ENCODE measurements around the gene SET.
"Not testable (repeated sequence)": the region's sequence is repeated elsewhere in the genome, so short reads cannot be mapped to it uniquely, and the experiment has no call there.

Gene SET

DNA sequence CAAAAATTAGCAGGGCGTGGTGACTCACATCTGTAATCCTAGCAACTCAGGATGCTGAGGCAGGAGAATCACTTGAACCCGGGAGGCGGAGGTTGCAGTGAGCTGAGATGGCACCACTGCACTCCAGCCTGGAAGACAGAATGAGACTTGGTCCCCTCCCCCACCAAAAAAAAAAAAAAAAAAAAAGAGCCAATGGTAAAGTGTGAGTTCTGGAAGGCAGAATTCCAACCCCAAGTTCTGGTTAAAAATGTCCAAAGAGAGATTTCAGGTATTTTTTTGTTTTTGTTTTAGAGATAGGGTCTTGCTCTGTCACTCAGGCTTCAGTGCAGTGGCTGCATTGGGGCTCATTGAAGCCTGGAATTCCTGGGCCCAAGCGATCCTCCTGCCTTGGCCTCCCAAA, 1.6 kb upstream of the SET start:
- no peak for DNase-seq (ENCODE audit: low spot score)

DNA sequence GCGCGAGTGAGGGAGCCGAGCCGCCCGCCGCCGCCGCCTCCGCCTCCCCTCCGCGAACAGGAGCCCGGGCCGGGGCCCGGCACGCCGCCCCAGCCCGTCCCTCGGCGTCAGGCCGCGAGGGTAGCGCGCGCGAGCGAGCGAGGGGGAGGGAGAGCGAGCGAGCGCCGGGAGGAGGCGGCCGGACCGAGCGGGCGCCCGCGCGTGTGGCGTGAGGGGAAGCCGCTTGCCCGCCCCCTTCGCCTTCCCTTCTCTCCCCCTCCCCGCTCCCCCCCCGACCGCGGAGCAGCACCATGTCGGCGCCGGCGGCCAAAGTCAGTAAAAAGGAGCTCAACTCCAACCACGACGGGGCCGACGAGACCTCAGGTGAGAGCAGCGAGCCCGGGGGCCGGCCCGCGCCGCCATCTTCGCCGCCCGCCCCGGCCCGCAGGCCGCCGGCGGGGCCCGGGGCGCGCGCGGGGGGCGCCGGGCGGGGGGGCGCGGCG, 312 bp downstream of the SET start:
- DNase-seq (ENCODE audit: low spot score), result no peak

DNA sequence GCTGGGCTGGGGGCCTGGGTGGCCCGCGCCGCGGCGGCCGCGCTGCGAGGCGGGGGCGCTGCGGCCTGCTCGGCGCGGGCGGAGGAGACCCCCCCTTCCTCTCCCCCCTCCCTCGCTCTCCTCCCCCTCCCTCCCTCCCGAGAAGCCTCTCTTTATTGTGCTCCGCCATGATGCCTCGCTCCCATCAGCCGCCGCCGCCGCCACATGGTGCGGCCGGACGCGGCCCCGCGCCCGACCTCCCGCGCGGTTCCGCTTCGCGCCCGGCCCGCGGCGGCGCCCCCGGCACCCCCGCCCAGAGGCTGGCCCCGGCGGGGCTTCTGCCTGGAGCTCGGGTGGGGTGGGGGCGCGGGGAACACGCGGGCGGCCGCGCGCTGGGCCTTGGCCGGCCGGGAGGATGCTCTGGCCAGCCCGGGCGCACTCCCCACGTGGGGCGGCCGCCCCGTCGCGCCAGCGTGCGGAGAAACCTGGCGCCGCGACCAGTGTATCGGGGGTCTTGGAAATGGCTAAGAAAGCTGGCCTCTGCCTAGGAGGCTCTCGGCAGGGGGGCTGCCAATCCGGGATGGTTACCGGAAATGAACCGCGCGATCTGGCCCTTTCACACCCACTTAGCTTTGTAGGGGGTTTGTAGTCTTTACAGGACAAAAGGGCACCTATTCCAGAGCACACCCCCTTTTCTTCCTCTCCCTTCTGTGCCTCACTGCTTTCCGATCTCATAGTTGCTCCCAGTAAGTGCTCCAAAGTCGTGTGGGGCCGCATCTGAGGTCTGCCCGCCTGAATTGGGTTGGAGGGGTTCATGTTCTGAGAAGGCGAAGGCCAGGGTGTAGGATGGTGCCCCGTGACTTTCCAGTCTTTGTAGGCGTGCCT, 1.0 kb downstream of the SET start:
- peak; percentile 61 for DNase-seq (ENCODE audit: low spot score)

DNA sequence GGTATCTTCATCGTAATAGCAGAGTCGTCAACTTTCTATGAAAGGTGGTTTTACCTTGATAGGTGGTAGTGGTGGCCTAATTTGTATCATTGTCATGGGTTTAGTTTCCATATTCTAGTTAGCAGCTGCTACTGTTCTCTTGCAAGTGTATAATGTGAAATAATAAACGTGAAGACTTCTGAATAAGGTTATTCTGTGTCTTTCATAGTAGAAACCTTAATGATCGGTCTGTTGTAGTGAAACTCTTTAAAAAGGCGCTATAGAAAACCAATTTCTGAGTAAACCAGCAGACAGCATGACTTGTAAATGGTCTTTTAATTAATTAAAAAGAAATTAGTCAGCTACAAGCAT, 1.6 kb downstream of the SET start:
- DNase-seq (ENCODE audit: low spot score), result no peak

DNA sequence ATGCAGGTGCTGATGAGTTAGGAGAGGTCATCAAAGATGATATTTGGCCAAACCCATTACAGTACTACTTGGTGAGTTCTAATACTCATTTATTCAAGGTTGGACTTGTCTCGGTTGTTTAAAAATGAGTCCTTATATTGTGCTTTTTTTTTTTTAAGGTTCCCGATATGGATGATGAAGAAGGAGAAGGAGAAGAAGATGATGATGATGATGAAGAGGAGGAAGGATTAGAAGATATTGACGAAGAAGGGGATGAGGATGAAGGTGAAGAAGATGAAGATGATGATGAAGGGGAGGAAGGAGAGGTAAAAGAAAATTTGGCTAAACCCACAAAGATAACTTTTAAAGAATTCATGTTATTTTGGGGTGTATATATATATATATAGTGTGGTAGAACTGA, 4.7 kb downstream of the SET start:
- not testable (repeated sequence) for DNase-seq (ENCODE audit: low spot score)

DNA sequence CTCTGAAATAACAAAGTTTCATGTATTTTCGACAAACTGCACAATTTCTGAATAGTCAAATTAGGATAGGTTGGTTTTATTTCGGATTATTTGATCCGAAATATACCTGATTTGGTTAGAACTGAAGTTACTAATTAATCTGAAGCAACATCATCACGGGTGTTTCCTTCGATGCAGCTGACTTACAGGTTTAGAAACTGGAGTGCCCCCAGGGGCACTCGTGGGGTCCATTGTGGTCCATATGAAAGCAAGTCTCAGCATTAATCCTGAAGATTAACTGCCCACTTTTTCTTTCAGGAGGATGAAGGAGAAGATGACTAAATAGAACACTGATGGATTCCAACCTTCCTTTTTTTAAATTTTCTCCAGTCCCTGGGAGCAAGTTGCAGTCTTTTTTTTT, 5.3 kb downstream of the SET start:
- DNase-seq (ENCODE audit: low spot score), result no peak

DNA sequence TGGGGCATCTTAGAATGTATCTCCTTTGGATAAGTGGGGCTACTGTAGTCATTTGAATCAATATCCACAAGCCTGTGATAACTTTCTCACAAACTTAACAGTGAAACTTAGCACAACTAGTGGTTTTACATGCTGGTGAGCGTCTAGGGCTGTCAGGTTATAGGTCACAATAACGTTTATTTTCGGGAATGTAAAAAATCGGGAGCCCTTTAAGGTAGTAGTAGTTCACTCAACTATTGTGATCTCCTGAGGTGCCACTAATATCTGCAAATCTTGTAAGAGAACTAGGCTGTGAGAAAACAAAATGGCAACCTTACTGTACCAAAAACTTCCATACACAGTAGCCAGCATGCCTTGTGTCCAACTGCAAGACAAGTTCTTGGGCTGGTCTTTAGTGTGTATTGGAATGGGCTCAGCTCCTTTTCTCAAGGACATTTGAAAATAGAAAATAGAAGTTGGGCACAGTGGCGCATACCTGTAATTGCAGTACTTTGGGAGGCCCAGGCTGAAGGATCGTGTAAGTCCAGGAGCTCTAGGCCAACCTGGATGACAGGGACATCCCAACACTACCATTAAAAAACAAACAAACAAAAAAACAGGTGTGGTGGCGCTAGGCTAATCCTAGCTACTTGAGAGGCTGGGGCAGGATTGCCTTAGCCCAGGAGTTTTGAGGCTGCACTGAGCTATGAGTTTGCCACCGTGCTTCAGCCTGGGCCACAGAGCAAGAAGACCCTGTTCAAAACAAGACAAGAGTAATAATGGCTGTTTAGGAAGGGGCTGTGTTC, 8.1 kb downstream of the SET start:
- DNase-seq (ENCODE audit: low spot score), result no peak

DNA sequence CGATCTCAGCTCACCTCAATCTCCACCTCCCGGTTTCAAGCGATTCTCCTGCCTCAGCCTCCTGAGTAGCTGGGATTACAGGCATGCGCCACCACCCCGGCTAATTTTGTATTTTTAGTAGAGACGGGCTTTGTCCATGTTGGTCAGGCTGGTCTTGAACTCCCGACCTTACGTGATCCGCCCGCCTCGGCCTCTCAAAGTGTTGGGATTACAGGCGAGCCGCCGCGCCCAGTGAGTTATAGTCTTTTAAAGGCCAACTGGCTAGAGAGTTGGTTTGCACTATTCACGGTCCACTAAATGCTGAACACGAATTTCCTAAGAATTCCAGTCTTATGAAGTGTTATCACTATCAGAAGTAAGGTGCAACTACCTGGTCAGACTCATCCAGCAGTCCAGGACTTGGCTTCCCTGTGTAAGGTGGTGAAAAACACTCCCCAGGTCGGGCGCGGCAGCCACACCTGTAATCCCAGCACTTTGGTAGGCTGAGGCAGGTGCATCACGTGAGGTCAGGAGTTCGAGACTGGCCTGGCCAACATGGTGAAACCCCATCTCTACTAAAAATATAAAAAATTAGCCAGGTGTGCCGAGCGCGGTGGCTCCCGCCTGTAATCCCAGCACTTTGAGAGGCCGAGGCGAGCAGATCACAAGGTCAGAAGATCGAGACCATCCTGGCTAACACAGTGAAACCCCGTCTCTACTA, 10.2 kb downstream of the SET start:
- DNase-seq (ENCODE audit: low spot score), result not testable (repeated sequence)

DNA sequence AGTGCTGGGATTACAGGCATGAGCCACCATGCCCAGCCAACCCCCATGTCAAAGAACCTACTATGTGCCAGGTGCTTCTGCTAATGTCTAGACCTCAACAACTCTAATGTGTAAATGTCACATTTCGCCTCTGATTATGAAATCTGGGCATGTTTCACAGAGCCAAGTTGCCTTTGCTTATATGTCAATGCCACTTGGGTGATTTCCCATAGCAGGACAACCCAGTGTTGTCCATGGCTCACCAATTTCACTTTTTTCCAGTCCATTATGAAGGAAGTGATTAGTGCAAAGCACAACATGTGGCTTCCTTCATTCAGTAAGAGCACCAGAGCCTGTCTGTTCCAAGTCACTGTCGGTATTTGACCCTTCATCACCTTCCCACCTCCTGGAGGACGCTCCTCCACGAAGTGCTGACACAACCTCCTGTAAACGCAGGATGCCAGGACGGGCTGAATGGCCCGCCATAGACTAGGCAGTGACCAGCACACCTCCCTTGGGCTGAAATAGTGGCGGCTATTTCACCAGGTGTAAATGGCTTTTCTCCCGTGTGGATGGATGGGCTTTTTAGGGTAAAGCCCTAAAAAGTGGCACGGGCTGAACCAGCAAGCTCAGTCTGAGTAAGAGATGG, 12.3 kb downstream of the SET start:
- no peak for DNase-seq (ENCODE audit: low spot score)

DNA sequence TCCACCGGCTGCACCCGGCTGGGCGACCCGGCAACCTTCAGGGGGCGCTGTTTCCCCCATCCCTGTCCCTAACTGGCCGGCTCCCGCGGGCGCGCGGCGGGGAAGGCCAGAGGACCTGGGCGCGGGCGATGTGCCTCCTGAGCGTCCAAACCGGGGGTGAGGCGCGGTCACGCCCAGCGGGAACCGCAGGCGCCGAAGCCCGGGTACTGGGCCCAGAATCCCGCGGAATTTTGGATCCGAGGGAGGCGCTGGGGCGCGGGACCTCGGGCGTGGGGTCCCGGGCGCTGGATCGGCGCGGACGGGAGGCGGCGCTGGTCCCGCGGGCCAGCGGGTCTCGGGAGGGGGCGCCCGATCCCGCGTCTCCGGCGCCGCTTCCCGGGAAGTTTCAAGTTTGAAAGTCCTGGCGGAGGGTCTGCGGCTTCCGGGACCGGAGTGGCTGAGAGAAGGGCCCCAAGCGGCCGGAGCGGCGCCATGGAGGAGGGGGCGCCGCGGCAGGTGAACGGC, 13.5 kb downstream of the SET start, which contains the start of gene PKN3:
Gene PKN3 (plus strand): TSS at position 59 of the 504 bp plus-strand sequence. CDS start 413 bp downstream, at position 472.
- peak; percentile 99 for DNase-seq (ENCODE audit: low spot score)

DNA sequence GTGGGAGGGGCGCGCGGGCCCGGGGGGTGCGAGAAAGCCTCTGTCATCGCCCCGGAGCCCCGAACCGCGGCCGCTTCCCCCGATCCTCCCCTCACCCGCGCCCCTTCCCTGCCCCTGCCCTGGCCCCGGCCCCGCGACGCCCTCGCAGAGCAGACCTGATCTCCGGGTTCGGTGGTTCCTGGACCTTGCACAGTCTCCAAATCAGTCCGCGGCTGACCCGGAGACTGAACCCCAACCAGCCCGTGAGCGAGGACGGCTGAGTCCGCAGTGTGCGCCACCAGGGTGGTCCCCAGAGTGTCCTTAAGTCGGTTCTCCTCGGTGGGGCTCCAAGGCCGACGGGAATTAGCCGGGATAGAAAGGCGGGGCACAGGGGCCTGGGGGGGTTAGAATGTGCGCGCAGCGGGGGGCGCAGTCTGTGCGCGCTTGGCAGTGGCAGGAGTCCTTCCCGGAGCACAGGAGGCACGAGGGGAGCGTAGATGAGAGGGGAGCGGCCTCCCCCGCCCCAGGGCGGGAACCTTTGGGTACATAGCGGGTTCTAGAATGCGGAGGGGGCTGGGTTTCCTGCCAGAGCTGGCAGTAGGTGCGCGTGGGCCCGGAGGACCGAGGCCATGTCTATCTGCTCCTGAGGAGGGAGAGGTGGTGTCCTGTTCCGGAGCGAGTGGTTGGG, 14.1 kb downstream of the SET start:
- DNase-seq (ENCODE audit: low spot score), result peak; percentile 65

DNA sequence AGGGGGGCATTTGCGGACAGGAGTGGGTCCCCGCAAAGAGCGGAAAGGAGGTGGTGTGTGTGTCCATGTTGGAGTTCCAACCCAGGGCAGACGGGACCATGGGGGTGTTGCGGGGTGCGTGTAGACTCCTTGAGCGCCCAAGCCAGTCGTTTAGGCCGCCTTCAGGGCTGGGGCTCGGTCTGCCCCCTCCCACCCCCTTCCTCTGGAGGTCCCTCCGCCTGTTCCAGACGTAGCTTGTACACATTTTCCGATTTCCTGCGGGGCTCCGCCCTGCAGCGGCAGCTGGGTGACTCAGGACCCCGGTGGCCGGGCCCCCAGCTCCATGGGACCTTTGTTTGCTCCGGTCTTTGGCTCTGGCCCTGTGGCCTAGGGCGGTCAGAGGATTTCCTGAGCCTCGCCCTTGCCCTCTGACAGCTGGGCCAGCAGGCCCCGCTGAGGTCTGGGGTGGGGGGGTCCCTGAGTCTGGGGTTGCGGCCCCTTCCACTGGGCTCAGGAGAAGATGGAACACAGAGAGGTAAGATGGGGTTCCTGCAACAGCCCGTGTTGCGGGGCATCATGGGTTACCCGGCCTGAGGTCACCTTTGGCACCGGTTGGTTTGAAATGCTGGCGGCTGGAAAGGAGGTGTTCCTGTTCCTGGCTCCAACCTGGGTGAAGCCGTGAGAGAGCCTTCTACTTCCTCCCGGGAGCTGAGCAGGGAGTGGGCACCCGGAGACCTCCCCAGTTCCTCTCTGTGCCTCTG, 14.8 kb downstream of the SET start:
- no peak for DNase-seq (ENCODE audit: low spot score)

DNA sequence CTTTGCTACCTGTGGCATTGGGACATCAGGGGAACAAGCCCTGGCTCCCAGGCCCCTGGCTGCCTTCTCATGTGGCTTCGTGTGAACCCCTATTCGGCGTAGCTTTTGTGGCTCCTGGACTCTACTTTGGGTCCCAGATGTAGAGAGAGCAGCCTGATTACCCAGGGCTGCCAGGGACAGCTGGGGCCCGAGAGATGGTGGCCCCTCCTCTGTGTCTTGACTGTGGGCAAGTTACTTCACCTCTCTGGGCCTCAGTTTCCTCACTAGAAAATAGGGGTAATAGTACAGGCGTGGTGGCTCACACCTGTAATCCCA, 15.3 kb downstream of the SET start:
- no peak for DNase-seq (ENCODE audit: low spot score)

DNA sequence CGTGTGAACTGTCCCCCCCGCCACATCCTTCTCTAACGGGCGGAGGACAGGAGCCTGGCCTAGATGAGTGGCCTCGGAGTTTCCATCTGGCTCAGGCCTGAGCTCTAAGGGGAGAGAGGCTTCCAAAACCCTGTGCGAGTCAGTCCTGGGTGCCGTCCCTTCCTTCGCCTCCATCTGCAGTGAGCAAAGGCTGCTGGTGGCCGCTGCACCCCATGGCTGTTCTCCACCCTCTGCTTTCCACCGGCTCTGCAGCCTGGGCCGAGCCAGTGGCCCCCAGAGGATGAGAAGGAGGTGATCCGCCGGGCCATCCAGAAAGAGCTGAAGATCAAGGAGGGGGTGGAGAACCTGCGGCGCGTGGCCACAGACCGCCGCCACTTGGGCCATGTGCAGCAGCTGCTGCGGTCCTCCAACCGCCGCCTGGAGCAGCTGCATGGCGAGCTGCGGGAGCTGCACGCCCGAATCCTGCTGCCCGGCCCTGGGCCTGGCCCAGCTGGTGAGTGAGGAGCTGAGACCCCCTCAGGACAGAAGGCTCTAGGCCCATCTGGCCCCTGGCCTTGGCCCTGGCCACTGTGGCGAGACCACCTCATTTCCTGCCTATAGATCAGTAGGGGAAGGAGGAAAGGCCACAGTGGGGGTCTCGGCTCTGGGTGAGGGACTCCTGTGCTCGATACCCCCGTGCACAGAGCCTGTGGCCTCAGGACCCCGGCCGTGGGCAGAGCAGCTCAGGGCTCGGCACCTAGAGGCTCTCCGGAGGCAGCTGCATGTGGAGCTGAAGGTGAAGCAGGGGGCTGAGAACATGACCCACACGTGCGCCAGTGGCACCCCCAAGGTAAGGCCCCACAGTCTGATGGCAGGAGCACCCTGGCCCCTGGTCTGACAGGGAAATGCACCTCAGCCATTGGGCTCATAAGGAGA, 16.3 kb downstream of the SET start:
- no peak for DNase-seq (ENCODE audit: low spot score)

DNA sequence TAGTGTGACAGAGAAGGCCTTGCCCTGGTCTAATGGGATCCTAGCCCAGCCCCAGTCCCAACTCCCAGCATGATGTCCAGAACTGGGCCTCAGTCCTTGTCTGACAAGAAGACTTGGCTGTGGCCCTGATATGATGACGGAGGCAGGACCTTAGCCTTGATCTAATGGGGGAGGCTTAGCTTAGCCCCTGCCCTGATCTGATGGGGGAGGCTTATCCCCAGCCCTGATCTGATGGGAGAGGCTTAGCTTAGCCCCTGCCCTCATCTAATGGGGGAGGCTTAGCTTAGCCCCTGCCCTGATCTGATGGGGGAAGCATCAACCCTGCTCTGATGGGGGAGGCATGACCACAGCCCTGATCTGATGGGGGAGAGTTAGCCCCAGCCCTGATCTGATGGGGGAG, 17.0 kb downstream of the SET start:
- no peak for DNase-seq (ENCODE audit: low spot score)

DNA sequence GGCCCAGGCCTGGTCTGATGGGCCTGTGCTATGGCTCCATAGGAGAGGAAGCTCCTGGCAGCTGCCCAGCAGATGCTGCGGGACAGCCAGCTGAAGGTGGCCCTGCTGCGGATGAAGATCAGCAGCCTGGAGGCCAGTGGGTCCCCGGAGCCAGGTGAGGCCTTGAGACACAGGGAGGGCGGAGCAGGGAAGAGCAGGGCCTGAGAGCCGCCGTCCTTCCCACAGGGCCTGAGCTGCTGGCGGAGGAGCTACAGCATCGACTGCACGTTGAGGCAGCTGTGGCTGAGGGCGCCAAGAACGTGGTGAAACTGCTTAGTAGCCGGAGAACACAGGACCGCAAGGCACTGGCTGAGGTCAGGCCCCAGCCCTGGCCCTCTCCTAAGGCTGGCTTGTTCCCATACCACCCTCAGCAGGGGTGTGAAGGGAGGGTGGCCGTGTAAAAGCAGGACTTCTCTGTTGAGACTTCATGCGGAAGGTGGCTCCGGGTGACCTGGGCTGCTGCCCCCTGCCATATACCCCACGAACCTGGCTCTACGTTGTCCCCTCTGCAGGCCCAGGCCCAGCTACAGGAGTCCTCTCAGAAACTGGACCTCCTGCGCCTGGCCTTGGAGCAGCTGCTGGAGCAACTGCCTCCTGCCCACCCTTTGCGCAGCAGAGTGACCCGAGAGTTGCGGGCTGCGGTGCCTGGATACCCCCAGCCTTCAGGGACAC, 17.8 kb downstream of the SET start:
- DNase-seq (ENCODE audit: low spot score), result no peak

DNA sequence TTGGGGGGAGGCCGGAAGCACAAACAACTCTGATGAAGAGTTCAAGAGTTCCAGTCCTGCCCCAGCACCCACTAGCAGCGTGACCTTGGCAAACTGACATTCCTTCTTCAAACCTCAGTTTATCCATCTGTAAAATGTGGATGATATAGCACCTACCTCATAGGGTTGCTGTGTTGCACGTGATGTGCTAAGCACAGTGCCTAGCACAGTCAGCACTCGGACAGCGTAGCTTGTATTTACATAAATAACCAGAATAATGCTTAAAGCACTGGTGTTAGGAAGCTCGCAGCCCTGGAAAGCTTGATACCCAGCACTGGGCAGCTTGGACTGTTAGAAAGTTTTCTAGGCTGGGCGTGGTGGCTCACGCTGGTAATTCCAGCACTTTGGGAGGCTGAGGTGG, 18.4 kb downstream of the SET start:
- no peak for DNase-seq (ENCODE audit: low spot score)

DNA sequence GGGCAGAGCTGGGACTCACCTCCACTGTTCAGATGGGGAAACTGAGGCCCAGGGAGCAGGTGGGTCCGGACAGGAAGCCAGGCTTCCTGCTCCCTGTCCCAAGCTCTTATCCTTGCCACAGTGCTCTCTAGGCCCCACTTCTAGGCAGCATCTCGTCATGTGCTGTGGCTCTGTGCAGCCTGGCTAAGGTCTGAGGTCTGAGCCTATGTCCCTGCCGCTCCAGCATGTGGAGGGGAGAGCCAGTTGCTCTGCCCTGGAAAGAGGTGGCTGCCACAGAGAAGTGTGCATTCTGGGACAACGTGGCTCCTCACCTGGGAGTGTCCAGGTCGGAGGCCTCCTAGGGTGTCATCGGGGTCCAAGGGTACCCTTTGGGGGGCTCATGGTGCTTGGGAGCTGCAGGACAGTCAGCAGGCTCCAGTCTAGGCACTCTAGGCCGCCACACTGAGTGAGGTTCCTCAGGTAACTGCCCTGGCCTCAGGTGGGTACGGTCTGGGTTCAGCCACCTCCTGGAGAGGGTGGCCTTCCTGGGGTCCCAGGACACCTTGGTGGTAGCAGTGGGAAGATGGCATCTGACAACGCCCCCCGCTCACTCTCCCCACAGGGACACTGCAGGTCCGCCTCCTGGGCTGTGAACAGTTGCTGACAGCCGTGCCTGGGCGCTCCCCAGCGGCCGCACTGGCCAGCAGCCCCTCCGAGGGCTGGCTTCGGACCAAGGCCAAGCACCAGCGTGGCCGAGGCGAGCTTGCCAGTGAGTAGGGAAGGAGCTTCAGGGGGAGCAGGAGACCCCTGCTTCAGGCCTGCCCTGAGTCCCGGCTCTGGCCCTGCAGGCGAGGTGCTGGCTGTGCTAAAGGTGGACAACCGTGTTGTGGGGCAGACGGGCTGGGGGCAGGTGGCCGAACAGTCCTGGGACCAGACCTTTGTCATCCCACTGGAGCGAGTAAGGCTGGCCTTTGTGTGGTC, 23.7 kb downstream of the SET start:
- DNase-seq (ENCODE audit: low spot score), result no peak
